Prostate gland (tissue), 2 donors: ENCODE measurements around the gene LMTK3.

Source experiments
- CTCF ChIP-seq, 4 experiments: fragments of 200-600 bp in 2 of 4; fragments of 450-650 bp in 2 of 4; sonication (generic) in 2 of 4; IDR thresholded peaks; 1 replicate in 3 of 4; 2 replicates in 1 of 4; pipeline ENCODE4 v1.5.1; 2016 to 2019; ENCODE audit warnings: antibody characterized with exemption in 4 of 4, mild to moderate bottlenecking in 2 of 4, moderate library complexity in 2 of 4
- POLR2A ChIP-seq: fragments of 450-650 bp; IDR thresholded peaks from one replicate; pipeline ENCODE4 v1.6.1; 2016; ENCODE audit warnings: antibody characterized with exemption, mild to moderate bottlenecking

DNA sequence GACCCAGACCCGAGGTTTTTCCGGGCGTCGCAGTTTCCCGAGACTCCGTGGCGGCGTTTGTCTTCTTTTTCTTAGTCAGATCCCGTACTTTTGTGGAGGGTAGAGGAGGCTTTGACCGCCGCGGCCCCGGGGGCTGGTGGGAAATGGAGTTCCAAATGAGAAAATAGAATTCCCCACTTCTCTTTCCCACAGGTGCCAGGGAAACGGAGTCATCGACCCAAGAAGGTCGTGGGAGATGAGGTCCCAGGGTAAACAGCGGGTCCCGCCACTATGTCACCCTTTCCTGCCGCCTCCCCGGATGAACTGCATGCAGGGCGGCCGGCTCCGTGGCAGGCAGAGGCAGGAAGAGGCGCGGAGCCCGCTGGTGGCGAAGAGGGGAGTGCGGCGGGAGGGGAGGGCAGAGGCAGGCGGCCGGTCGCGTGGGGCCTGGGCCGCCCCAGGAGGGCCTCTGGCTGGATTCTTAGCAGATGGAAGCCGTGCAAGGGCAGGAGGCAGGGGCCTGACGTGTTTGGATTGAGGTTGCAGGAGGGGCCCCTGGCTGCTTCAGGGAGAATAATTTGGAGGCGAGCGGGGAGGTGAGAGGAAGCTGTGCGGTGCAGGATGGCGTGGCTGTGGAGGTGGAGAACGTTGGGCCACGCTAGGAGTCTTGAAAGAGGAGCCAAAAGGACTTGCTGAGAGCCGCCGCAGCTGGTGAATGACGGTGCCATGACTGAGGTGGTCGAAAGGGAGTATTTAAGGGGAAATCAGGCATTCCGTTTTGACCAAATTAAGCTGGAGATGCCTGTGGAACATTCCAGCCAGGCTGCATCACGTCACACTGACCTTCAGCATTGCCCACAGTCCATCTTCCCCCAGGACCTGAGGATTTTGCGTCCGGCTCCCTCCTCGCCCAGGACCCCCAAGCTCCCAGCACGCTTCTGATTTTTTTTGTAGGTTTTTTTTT is 30.8 kb downstream of the LMTK3 start:
- TF ChIP-seq CTCF (IDR thresholded peaks at IDR 0.05) (peak in 2 of 4 experiments; percentile 14 to 25), POLR2A (peak; percentile 29)
